GM23338 (cell line): ENCODE data around the gene RNF5.

Source experiments
- CTCF ChIP-seq, 2 experiments: fragments of 200-600 bp in 1 of 2; sonication (generic) in 1 of 2; conservative IDR thresholded peaks; 2 replicates each; pipeline versions ENCODE4 v1.5.1 to v1.6.1; 2016 to 2017; ENCODE audit warnings: antibody characterized with exemption in 2 of 2, low read depth in 2 of 2, mild to moderate bottlenecking in 2 of 2, moderate library complexity in 1 of 2
- EZH2 ChIP-seq: fragments of 200-600 bp; sonication (generic); IDR thresholded peaks from one replicate; pipeline ENCODE4 v1.8.0; 2017; ENCODE audit warnings: antibody characterized with exemption, mild to moderate bottlenecking, low read depth; ENCODE audit not compliant: unreplicated experiment

- TF ChIP-seq EZH2 (no peak), CTCF (conservative IDR thresholded peaks at IDR 0.05; ENCODE audit: low read depth in 2 of 2) (no peak)
Measured at GRCh38 chr6:32216998-32217397, 38.8 kb downstream of the RNF5 start.
